Heart left ventricle (tissue), 13 donors: ENCODE measurements around the gene PALLD.

ENCODE experiments used
- CTCF ChIP-seq, 12 donors: fragments of 200-600 bp; sonication (generic) in 4 of 12; IDR thresholded peaks; one replicate each; pipeline versions ENCODE4 v1.5.0 to v1.8.0; 2018 to 2022; ENCODE audit warnings: antibody characterized with exemption in 12 of 12, mild to moderate bottlenecking in 5 of 12
- POLR2A ChIP-seq, 2 donors: fragments of 450-650 bp; IDR thresholded peaks; one replicate each; pipeline ENCODE4 v1.6.1; 2017; ENCODE audit warnings: antibody characterized with exemption in 2 of 2, mild to moderate bottlenecking in 2 of 2, moderate library complexity in 2 of 2
- donor health status: ischemic (EF 13 %, LVEDD 7.1; RV severe dilation, severe dysfunction).
- donor health status: DM: no; HTN: yes; CAD: no.
- donor health status: DM: no; HTN: no; CAD: no.
- donor health status: ischemic (EF 25% LVEDD 6.9; RV normal size, moderate dysfunction).
- donor health status: ischemic (EF 25% LVEDD 5.7; RV mildly dilated, moderate dysfunction).
- donor health status: ischemic (EF 35%, LVEDD 5.7; RV mildly dilated, moderate dysfunction).
- donor health status: nonischemic (EF 11% LVEDD 7.7; RV severe dilation, severe dysfunction).
- donor health status: DM: yes; HTN: yes; CAD: no.
- donor health status: PGD.
- donor health status: ischemic (EF 29% LVEDD 5.4; RV normal size, mild dysfunction).
- donor health status: nonischemic (EF 23%, LVEDD 6.1; RV moderate dilation, normal function).

GRCh38 chr4:168880811-168881595, 384.2 kb downstream of the PALLD start:
- TF ChIP-seq CTCF (IDR thresholded peaks at IDR 0.05) (no peak), POLR2A (IDR thresholded peaks at IDR 0.05) (no peak)
